ENCODE data around the gene LRRC27. TPM values are rescaled to one million over a fixed set of nuclear protein-coding genes. Genes with fewer than 3 reads are reported as not detected.

Gene LRRC27
- total and polyA plus RNA-seq, 8 donors: 2.5 to 11.1 (median 4.3) TPM

DNA sequence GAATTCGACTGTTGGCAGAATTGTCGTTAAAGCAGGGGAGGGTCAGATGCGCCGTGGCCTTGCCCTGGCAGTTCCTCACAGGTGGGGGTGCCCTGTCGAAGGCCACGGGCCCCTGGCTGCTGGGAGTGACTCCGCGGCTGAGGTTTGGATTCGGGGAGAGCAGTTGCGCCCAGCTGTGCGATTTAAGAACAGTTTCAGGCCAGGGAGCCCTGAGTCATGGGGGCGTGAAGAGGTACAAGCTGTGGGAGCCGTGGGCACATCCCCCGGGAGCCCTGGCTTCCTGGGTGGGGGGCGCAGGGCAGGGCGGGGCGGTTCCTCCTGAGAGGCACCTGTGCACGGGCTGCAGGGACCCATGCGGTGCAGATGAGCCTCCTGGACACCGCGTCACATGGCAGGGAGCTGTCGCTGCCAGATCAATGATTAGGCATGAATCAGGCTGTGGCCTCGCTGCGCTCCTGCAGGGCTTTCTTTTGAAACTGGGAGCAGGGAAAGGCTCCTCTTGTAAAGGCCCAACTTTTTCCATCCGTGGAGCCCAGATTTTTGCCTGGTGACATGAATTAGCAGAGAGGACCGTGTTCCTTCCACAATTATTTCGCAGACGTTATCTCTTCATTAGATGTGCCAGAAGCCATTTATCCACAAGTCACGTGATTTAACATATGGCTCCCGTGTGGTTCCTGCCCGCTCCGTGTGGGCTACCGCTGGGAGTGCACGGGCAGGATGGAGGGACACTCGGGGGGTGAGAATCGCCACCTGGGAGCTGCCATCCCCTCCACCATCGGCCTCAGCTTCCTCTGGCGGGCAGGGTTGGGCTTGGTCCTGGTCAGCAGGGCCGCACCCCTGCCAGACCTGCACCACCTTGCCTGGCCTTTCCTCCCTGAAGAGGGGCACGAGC lies 65.9 kb downstream of the LRRC27 start:
- intact Hi-C loops (cut with DNase I): no loop called here
- H3K36me3 ChIP-seq: no peaks in the 10 kb centered on the region
- H3K27me3 ChIP-seq: no peaks in the 10 kb centered on the region
- peak overlapping the region; percentile 93 to 95 (median 94) for H3K27ac ChIP-seq
- FAIRE-seq: no peak
- peak overlapping the region; percentile 59 to 80 (median 73) for H3K4me3 ChIP-seq
- peak; percentile 66 to 89 (median 76) for DNase-seq
- peaks cover 26 to 38% (median 31%) of the 10 kb centered on the region in 3 donors for H3K4me1 ChIP-seq
- TF ChIP-seq, protein P1, sequence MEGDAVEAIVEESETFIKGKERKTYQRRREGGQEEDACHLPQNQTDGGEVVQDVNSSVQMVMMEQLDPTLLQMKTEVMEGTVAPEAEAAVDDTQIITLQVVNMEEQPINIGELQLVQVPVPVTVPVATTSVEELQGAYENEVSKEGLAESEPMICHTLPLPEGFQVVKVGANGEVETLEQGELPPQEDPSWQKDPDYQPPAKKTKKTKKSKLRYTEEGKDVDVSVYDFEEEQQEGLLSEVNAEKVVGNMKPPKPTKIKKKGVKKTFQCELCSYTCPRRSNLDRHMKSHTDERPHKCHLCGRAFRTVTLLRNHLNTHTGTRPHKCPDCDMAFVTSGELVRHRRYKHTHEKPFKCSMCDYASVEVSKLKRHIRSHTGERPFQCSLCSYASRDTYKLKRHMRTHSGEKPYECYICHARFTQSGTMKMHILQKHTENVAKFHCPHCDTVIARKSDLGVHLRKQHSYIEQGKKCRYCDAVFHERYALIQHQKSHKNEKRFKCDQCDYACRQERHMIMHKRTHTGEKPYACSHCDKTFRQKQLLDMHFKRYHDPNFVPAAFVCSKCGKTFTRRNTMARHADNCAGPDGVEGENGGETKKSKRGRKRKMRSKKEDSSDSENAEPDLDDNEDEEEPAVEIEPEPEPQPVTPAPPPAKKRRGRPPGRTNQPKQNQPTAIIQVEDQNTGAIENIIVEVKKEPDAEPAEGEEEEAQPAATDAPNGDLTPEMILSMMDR (IDR thresholded peaks at IDR 0.05): no peak
- whole genome bisulfite sequencing, 2 donors: 4 to 5% methylated on average over 39 to 40 of the region's 40 CpGs
- peak; percentile 34 to 54 (median 46) for ATAC-seq
- H3K9me3 ChIP-seq: no peaks in the 10 kb centered on the region

DNA sequence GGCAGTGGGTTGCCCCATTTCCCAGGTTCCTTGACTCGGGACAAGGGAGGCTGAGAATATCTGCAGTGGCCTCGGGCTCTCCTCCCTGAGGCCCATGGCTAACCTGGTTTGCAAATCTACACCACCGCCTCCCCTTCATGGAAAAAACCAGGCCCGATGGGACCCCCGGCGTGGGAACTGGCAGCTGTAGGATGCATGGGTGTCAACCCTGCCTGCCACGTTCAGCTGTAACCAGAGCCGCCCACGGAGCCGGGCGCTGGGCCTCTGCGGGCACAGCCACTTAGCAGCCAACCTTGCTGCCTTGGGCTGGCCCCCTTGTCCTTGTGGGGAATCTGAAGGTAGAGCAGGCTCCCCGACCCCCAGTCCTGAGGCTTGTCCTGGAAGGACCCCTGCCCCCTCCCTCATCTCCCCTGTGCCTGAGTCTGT lies 66.6 kb downstream of the LRRC27 start:
- intact Hi-C loops (cut with DNase I): no loop called here
- 25 to 47% methylated on average over 12 to 13 of the region's 13 CpGs for WGBS, 2 donors
- FAIRE-seq: no peak

DNA sequence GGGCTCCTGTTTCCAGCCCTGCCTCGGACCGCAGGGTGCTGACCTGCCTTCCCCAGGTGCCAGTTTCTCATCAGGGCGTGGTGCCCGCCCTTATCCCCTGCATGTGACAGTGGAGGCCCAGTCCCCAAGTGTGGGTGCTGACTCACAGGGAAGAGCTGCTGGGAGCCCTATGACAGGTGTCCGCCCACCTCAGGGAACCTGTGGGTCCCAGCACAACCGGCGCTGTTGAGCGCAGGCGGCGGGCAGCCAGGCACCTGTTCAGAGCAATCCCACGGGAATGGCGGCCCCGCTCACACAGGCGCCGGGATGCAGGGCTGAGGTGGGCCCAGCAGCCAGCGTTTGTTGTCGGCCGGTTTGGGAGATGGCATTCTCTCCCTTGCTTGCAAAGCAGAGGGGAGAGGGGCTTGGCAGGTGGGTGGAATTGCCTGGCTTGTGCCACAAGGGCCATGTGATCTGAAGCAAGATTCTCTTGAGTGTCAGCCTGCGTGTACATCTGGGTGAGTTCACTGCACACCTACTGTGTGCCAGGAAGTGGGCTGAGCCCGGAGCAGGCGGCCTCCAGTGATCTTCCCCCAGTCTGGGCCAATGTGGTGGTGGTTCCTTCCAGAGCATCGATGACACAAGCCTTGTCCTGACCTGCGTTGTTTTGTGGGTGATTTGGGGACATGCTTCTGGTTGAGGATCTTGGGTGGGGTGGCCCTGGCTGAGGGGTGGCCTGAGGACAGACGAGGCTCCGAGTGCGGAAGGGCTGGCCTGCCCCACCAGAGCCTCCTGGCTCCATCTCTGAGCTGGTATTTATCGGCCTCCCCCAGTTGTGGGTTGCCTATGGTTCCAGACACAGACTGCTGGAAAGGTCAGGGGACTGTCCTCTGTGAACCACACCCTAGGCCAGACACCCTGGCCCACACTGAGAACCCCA lies 67.4 kb downstream of the LRRC27 start:
- no peaks in the 10 kb centered on the region for H3K27me3 ChIP-seq
- intact Hi-C loops (cut with DNase I): no loop called here
- WGBS, 2 donors: 32 to 38% methylated on average over 27 of the region's 27 CpGs
- H3K4me1 ChIP-seq: peaks cover 31 to 46% (median 31%) of the 10 kb centered on the region in 3 donors
- H3K4me3 ChIP-seq: peak overlapping the region in 2 of 4 donors; percentile 76 to 80
- TF ChIP-seq, protein P1 (IDR thresholded peaks at IDR 0.05): no peak
- ATAC-seq: peak; percentile 58 to 69 (median 62)
- FAIRE-seq: no peak
- peak; percentile 82 to 97 (median 92) for DNase-seq
- H3K9me3 ChIP-seq: no peaks in the 10 kb centered on the region
- H3K27ac ChIP-seq: peak overlapping the region; percentile 93 to 95 (median 94)
- H3K36me3 ChIP-seq: no peaks in the 10 kb centered on the region

More for the DNA sequence above, 66.6 kb downstream of the LRRC27 start:
- Histone ChIP-seq H3K36me3 (no peaks in the 10 kb centered on the region), H3K4me3 (peak overlapping the region; percentile 5 to 80 (median 73)), H3K9me3 (no peaks in the 10 kb centered on the region), H3K27ac (peak overlapping the region; percentile 93 to 95 (median 94)), H3K27me3 (no peaks in the 10 kb centered on the region), H3K4me1 (peaks cover 26 to 40% (median 31%) of the 10 kb centered on the region in 3 donors)
- TF ChIP-seq, protein P1 (IDR thresholded peaks at IDR 0.05): no peak
- peak; percentile 5 to 25 (median 14) for ATAC-seq
- peak; percentile 63 to 88 (median 71) for DNase-seq

DNA sequence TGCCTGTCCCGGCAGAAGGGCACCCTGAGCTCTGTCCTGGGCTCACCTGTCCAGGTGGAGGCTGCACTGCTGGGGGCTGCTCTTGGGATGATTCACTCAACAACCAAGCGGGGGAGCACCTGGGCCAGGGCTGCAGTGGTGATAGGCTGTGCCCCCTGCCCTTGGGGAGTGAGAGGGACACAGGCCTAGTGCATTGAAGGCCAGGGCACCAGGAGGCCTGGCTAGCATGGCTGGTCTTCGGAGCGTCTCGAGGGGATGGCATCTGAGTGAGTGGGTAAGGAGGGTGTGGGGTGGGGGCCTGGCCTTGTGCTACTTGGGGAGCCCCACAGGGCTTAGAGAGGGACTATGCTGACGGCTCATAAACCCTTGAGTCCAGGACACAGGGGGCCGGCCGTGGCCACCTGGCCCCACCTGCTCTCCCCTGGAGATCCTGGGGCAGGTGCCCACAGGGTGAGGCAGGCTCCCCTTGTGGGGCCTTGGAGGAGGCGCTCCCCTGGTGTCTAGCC lies 68.1 kb downstream of the LRRC27 start:
- Histone ChIP-seq H3K9me3 (no peaks in the 10 kb centered on the region), H3K36me3 (peaks cover 0 to 5% (median 2%) of the 10 kb centered on the region in 3 donors), H3K27ac (peak overlapping the region; percentile 93 to 95 (median 94)), H3K27me3 (no peaks in the 10 kb centered on the region), H3K4me1 (peaks cover 31 to 46% (median 31%) of the 10 kb centered on the region in 3 donors), H3K4me3 (peak overlapping the region in 2 of 4 donors; percentile 76 to 80)
- DNase-seq (peak; percentile 42 to 78 (median 52)), ATAC-seq (no peak), FAIRE-seq (no peak)
- TF ChIP-seq, protein P1 (IDR thresholded peaks at IDR 0.05): no peak
- WGBS, 2 donors: 37 to 47% methylated on average over 9 of the region's 9 CpGs
- intact Hi-C loops (cut with DNase I): no loop called here

All from pancreas (tissue), 10 donors.